ENCODE measurements around the gene AUTS2. TPM values are rescaled to one million over a fixed set of nuclear protein-coding genes. Genes with fewer than 3 reads are reported as not detected.

The AUTS2 gene
- total RNA-seq, 1 donor from 2014 or later: 5.3 TPM

- no peak for ATAC-seq
- intact Hi-C loops (cut with DNase I): no loop called here
- DNase-seq (ENCODE audit: missing footprints): no peak
These were observed 138.0 kb downstream of the AUTS2 start for GRCh38 chr7:69736126-69736810.

GRCh38 chr7:69738396-69738951 lies 140.2 kb downstream of the AUTS2 start:
- intact Hi-C loops (cut with DNase I): no loop called here
- ATAC-seq: no peak

GRCh38 chr7:69739190-69739589 lies 140.9 kb downstream of the AUTS2 start:
- ATAC-seq: no peak
- intact Hi-C loops (cut with DNase I): no loop called here
- no peak for DNase-seq (ENCODE audit: missing footprints)

More at GRCh38 chr7:69738396-69738951, 140.2 kb downstream of the AUTS2 start:
- no peak for DNase-seq (ENCODE audit: missing footprints)

GRCh38 chr7:69739931-69740431 lies 141.7 kb downstream of the AUTS2 start:
- ATAC-seq (peak; percentile 94), DNase-seq (ENCODE audit: missing footprints) (peak; percentile 75)
- intact Hi-C loops (cut with DNase I): no loop called here

GRCh38 chr7:69742237-69742636 lies 144.0 kb downstream of the AUTS2 start:
- no peak for DNase-seq (ENCODE audit: missing footprints)
- ATAC-seq: no peak
- intact Hi-C loops (cut with DNase I): no loop called here

GRCh38 chr7:69743436-69743835 lies 145.2 kb downstream of the AUTS2 start:
- intact Hi-C loops (cut with DNase I): no loop called here
- DNase-seq (ENCODE audit: missing footprints): no peak
- ATAC-seq: no peak

- ATAC-seq (no peak), DNase-seq (ENCODE audit: missing footprints) (no peak)
- intact Hi-C loops (cut with DNase I): no loop called here
These were observed 145.8 kb downstream of the AUTS2 start for GRCh38 chr7:69744026-69744425.

GRCh38 chr7:69746383-69746782 lies 148.1 kb downstream of the AUTS2 start:
- DNase-seq (ENCODE audit: missing footprints) (no peak), ATAC-seq (no peak)
- intact Hi-C loops (cut with DNase I): no loop called here

GRCh38 chr7:69747144-69747543 lies 148.9 kb downstream of the AUTS2 start:
- DNase-seq (ENCODE audit: missing footprints): no peak
- intact Hi-C loops (cut with DNase I): no loop called here

GRCh38 chr7:69748530-69748929 lies 150.3 kb downstream of the AUTS2 start:
- intact Hi-C loops (cut with DNase I): no loop called here
- ATAC-seq: no peak

More at GRCh38 chr7:69747144-69747543, 148.9 kb downstream of the AUTS2 start:
- ATAC-seq: no peak

GRCh38 chr7:69749372-69749979 lies 151.2 kb downstream of the AUTS2 start:
- intact Hi-C loops (cut with DNase I): no loop called here
- ATAC-seq (no peak), DNase-seq (ENCODE audit: missing footprints) (no peak)

More at GRCh38 chr7:69748530-69748929, 150.3 kb downstream of the AUTS2 start:
- no peak for DNase-seq (ENCODE audit: missing footprints)

GRCh38 chr7:69749994-69750393 lies 151.7 kb downstream of the AUTS2 start:
- DNase-seq (ENCODE audit: missing footprints) (no peak), ATAC-seq (no peak)
- intact Hi-C loops (cut with DNase I): no loop called here

GRCh38 chr7:69751026-69751425 lies 152.8 kb downstream of the AUTS2 start:
- no peak for DNase-seq (ENCODE audit: missing footprints)
- intact Hi-C loops (cut with DNase I): no loop called here
- no peak for ATAC-seq

GRCh38 chr7:69753981-69754380 lies 155.7 kb downstream of the AUTS2 start:
- DNase-seq (ENCODE audit: missing footprints): no peak
- intact Hi-C loops (cut with DNase I): no loop called here
- no peak for ATAC-seq

GRCh38 chr7:69754476-69754875 lies 156.2 kb downstream of the AUTS2 start:
- intact Hi-C loops (cut with DNase I): no loop called here
- ATAC-seq: no peak

GRCh38 chr7:69756235-69756634 lies 158.0 kb downstream of the AUTS2 start:
- ATAC-seq: no peak

More at GRCh38 chr7:69754476-69754875, 156.2 kb downstream of the AUTS2 start:
- no peak for DNase-seq (ENCODE audit: missing footprints)

GRCh38 chr7:69757528-69757927 lies 159.3 kb downstream of the AUTS2 start:
- ATAC-seq (no peak), DNase-seq (ENCODE audit: missing footprints) (no peak)
- intact Hi-C loops (cut with DNase I): no loop called here

More at GRCh38 chr7:69756235-69756634, 158.0 kb downstream of the AUTS2 start:
- DNase-seq (ENCODE audit: missing footprints): no peak
- intact Hi-C loops (cut with DNase I): no loop called here

GRCh38 chr7:69757981-69758430 lies 159.7 kb downstream of the AUTS2 start:
- intact Hi-C loops (cut with DNase I): no loop called here
- no peak for DNase-seq (ENCODE audit: missing footprints)
- ATAC-seq: peak; percentile 37

GRCh38 chr7:69759373-69759772 lies 161.1 kb downstream of the AUTS2 start:
- ATAC-seq: no peak
- DNase-seq (ENCODE audit: missing footprints): no peak
- intact Hi-C loops (cut with DNase I): no loop called here

All from Right ventricle myocardium inferior (tissue), 1 donor.